Adrenal gland (tissue), 5 donors: ENCODE results near the gene GPR6.

Experiments
- CTCF ChIP-seq, 6 experiments: fragments of 450-650 bp in 4 of 6; fragments of 200-600 bp in 2 of 6; sonication (generic) in 1 of 6; IDR thresholded peaks; 1 replicate in 5 of 6; 2 replicates in 1 of 6; pipeline versions ENCODE4 v1.5.1 to v1.8.0; 2016 to 2021; ENCODE audit warnings: antibody characterized with exemption in 6 of 6, mild to moderate bottlenecking in 2 of 6, moderate library complexity in 1 of 6
- POLR2A ChIP-seq, 2 donors: fragments of 450-650 bp; IDR thresholded peaks; one replicate each; pipeline ENCODE4 v1.6.1; 2017; ENCODE audit warnings: antibody characterized with exemption in 2 of 2, mild to moderate bottlenecking in 2 of 2, moderate library complexity in 1 of 2
- donor health status: DM: no; HTN: no; CAD: no.

GRCh38 chr6:109984410-109984809 is 6.3 kb downstream of the GPR6 start:
- TF ChIP-seq CTCF (IDR thresholded peaks at IDR 0.05) (no peak), POLR2A (IDR thresholded peaks at IDR 0.05) (no peak)
